Heart left ventricle (tissue), 13 donors: ENCODE results near the gene MIB1.

Experiments used
- POLR2A ChIP-seq, 2 donors: fragments of 450-650 bp; IDR thresholded peaks; one replicate each; pipeline ENCODE4 v1.6.1; 2017; ENCODE audit warnings: antibody characterized with exemption in 2 of 2, mild to moderate bottlenecking in 2 of 2, moderate library complexity in 2 of 2
- TF ChIP-seq, protein P1 (sequence below), 12 donors: fragments of 200-600 bp; sonication (generic) in 4 of 12; IDR thresholded peaks; one replicate each; pipeline versions ENCODE4 v1.5.0 to v1.8.0; 2018 to 2022; ENCODE audit warnings: antibody characterized with exemption in 12 of 12, mild to moderate bottlenecking in 5 of 12
- donor health status: ischemic (EF 13 %, LVEDD 7.1; RV severe dilation, severe dysfunction).
- donor health status: DM: no; HTN: yes; CAD: no.
- donor health status: DM: no; HTN: no; CAD: no.
- donor health status: ischemic (EF 25% LVEDD 6.9; RV normal size, moderate dysfunction).
- donor health status: ischemic (EF 25% LVEDD 5.7; RV mildly dilated, moderate dysfunction).
- donor health status: ischemic (EF 35%, LVEDD 5.7; RV mildly dilated, moderate dysfunction).
- donor health status: nonischemic (EF 11% LVEDD 7.7; RV severe dilation, severe dysfunction).
- donor health status: DM: yes; HTN: yes; CAD: no.
- donor health status: PGD.
- donor health status: ischemic (EF 29% LVEDD 5.4; RV normal size, mild dysfunction).
- donor health status: nonischemic (EF 23%, LVEDD 6.1; RV moderate dilation, normal function).

DNA sequence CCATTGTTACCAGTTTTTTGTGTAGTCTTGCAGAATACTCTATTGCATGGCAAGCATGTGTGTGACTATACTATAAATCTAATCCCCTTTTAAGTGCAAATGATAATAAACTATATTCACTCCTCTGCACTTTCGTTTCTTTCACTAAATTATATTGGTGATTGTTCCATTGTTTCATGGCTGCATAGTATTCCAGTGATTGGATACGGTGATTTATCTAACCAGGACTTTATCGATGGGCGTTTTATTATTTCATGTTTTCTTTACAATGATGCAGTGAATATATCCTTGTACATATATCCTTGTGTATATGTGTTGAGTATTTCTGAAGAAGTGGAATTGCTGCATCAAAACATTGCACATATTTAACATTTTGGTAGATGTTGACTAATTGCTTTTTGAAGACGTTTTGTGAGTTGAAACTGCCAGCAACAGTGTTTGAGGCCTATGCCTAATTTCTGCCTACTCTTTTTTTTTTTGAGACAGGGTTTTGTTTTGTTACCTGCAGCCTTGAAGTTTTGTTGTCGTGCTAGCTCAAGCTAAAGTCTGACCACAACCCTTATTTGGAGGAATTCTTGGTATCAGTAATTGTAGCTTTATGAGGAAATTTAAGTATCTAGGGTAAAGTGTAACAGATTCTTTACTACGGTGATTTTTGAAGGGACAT lies 2.7 kb downstream of the MIB1 start:
- TF ChIP-seq, protein P1, sequence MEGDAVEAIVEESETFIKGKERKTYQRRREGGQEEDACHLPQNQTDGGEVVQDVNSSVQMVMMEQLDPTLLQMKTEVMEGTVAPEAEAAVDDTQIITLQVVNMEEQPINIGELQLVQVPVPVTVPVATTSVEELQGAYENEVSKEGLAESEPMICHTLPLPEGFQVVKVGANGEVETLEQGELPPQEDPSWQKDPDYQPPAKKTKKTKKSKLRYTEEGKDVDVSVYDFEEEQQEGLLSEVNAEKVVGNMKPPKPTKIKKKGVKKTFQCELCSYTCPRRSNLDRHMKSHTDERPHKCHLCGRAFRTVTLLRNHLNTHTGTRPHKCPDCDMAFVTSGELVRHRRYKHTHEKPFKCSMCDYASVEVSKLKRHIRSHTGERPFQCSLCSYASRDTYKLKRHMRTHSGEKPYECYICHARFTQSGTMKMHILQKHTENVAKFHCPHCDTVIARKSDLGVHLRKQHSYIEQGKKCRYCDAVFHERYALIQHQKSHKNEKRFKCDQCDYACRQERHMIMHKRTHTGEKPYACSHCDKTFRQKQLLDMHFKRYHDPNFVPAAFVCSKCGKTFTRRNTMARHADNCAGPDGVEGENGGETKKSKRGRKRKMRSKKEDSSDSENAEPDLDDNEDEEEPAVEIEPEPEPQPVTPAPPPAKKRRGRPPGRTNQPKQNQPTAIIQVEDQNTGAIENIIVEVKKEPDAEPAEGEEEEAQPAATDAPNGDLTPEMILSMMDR (IDR thresholded peaks at IDR 0.05): no peak
- no peak for TF ChIP-seq POLR2A (IDR thresholded peaks at IDR 0.05)
